ENCODE measurements around the gene GPRC5A.

Gene GPRC5A

DNA sequence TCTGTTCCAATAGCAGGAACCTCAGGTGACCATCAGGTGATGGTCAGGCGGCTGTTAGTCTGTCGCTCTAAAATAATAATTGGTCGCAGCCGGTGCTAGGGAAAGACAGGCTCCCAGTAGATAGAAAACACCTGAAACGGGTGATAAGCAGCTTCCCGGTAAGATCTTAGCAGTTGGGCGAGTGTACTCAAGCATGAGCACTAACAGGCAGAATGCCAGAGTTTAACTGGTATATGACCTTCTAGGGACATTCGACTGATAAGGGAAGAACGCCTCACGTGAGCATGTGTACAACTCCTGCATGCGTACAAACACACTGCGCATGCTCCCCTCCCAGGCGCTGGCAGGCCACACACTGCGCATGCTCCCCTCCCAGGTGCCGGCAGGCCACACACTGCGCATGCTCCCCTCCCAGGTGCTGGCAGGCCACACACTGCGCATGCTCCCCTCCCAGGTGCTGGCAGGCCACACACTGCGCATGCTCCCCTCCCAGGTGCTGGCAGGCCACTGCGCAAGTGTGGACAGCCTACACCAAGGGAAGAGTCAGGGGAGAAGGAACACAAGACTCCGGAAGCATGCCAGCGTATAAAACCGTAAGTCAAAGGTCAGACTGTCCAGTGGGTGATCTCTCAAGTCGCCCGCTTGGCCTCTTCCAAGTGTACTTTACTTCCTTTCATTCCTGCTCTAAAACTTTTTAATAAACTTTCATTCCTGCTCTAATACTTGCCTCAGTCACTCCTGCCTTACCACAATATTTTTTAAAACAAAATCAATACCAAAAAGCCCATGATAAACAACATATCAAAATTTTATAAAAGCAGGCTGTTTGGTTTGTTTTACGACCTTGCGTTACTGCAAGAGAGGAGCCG lies 36.1 kb downstream of the GPRC5A start:
- peak overlapping the region; percentile 56 for H3K4me3 ChIP-seq (ENCODE audit: low read depth, low read length)

DNA sequence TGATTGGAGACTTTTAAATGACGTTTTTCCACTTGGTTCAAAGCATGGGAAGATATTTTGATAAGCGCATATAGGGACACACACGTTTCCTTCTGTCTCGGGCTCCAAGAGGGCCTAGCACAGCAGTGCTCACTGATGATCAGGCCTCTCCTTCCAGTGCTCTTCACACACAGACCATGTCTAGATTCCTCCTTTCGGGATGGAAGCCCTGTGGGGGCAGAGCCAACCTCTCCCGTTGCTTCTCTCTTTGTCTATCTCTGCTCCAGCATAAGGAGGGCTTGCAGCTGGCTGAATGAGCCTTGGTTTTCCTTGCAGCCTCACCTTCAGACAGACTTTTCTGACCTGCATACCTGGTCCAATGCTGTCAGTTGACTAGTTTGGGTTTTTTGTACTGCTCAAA lies 38.3 kb downstream of the GPRC5A start:
- TF ChIP-seq, protein P1, sequence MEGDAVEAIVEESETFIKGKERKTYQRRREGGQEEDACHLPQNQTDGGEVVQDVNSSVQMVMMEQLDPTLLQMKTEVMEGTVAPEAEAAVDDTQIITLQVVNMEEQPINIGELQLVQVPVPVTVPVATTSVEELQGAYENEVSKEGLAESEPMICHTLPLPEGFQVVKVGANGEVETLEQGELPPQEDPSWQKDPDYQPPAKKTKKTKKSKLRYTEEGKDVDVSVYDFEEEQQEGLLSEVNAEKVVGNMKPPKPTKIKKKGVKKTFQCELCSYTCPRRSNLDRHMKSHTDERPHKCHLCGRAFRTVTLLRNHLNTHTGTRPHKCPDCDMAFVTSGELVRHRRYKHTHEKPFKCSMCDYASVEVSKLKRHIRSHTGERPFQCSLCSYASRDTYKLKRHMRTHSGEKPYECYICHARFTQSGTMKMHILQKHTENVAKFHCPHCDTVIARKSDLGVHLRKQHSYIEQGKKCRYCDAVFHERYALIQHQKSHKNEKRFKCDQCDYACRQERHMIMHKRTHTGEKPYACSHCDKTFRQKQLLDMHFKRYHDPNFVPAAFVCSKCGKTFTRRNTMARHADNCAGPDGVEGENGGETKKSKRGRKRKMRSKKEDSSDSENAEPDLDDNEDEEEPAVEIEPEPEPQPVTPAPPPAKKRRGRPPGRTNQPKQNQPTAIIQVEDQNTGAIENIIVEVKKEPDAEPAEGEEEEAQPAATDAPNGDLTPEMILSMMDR (IDR thresholded peaks at IDR 0.05; ENCODE audit: low read depth, low read length), result no peak
- H3K4me3 ChIP-seq (ENCODE audit: low read depth, low read length), result no peak overlapping the region

More for the DNA sequence above, 36.1 kb downstream of the GPRC5A start:
- TF ChIP-seq, protein P1 (IDR thresholded peaks at IDR 0.05; ENCODE audit: low read depth, low read length), result no peak

DNA sequence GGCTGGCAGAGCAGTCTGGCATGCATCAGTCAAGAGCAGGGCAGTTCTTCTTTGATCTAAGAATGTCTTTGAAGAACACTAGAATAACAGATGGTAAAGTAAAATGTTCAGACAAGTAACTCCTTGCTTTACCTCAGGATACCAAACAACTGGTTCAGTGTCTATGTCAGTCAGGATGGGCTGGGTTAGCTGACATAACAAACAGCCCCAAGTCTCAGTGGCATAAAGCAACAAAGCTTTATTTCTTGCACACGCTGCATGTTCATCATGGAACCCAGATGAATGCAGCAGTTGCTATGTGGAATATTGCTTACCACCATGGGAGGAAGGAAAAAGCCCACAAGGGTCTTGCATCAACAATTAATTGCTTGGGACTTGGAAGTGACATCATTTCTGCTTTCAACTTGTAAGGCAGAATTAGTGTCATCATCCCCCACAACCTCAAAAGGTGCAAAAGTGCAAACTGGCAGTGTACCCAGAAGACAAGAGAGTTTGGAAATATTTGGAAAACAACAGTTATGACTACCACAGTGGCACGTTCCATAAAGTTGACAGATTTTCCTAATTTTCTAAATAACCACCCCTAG lies 39.4 kb downstream of the GPRC5A start:
- H3K4me3 ChIP-seq (ENCODE audit: low read depth, low read length), result no peak overlapping the region
- TF ChIP-seq, protein P1 (IDR thresholded peaks at IDR 0.05; ENCODE audit: low read depth, low read length), result no peak

DNA sequence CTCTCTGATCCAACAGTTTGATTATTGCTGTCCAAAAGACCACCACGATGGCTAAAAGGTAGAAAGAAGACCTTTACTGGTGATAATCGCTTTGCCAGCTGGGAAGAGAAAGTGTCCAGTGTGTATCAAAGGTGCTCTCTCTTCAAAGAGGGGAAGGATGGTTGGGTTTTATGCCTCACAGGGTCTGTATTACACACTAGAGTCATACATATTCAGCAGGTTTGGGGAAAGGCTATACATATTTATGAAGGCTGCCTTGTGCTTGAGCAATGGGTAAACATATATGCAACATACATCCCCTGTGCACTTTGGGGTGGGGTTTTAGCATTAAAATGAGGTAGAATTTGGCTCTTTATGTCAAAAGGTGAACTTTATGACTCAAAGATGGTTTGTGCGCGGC lies 42.4 kb downstream of the GPRC5A start:
- TF ChIP-seq, protein P1 (IDR thresholded peaks at IDR 0.05; ENCODE audit: low read depth, low read length), result no peak
- H3K4me3 ChIP-seq (ENCODE audit: low read depth, low read length), result no peak overlapping the region

DNA sequence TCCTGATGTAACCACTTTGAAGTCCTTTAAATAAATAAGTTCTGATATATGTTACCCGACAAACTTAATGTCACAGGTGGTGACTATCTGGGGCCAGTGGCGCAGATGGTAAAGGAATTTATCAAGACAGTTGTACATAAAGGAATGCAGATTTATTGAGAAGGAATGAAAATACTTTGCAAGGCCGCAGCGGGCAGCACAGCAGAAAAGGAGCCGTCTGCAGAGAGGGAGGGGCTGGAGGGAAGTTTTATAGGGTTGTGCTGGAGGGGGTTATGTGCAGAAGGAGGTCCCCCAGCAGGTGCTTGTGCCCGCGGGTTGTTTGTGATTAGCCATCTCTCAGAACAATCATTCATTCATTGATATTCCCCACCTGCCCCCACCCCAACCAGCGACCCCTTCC lies 43.2 kb downstream of the GPRC5A start:
- TF ChIP-seq, protein P1 (IDR thresholded peaks at IDR 0.05; ENCODE audit: low read depth, low read length), result no peak

DNA sequence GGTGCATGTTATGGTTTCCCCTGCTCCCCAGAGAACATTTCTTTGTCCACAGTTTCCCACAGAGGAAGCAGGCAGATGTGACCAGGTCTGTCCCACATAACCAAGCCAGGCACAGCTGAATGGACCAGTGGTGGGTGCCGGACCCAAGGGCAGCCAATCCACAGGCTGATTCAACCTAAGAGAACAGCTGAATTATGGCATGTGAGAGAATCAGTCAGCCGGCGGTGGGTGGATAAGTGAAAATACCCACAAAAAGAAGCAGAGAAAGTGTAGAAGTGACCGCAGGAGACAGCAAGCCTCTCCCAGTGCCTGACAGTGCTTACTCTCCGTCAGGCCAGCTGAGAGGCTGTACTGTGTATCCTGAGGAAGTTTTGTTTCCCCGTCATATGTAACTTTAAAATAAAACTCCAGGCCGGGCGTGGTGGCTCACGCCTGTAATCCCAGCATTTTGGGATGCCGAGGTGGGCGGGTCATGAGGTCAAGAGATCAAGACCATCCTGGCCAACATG lies 45.7 kb downstream of the GPRC5A start:
- H3K4me3 ChIP-seq (ENCODE audit: low read depth, low read length), result no peak overlapping the region
- TF ChIP-seq, protein P1 (IDR thresholded peaks at IDR 0.05; ENCODE audit: low read depth, low read length), result no peak

More for the DNA sequence above, 43.2 kb downstream of the GPRC5A start:
- no peak overlapping the region for H3K4me3 ChIP-seq (ENCODE audit: low read depth, low read length)

DNA sequence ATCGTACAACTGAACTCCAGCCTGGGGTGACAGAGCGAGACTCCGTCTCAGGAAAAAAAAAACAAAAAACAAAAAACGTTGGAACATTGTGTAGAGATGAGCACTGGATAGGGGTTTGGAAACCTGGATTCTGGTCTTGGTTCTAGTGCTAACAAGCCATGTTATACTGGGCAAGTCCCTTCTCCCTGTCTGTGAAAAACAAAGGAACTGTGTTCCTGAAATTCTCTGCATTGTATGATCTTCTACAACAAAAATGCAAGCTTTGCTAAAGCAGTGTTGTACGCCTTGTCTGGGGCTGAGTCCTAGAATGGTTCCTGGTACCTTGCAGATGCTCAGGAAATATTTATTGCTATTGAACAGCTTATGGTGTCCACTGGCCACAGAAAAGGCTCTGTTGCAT lies 47.2 kb downstream of the GPRC5A start:
- no peak overlapping the region for H3K4me3 ChIP-seq (ENCODE audit: low read depth, low read length)
- TF ChIP-seq, protein P1 (IDR thresholded peaks at IDR 0.05; ENCODE audit: low read depth, low read length), result no peak
